Measurements from ENCODE around the gene LDLR.
A peak's percentile ranks its signal among the peaks of the same experiment; 100 is the strongest.

Gene LDLR

DNA sequence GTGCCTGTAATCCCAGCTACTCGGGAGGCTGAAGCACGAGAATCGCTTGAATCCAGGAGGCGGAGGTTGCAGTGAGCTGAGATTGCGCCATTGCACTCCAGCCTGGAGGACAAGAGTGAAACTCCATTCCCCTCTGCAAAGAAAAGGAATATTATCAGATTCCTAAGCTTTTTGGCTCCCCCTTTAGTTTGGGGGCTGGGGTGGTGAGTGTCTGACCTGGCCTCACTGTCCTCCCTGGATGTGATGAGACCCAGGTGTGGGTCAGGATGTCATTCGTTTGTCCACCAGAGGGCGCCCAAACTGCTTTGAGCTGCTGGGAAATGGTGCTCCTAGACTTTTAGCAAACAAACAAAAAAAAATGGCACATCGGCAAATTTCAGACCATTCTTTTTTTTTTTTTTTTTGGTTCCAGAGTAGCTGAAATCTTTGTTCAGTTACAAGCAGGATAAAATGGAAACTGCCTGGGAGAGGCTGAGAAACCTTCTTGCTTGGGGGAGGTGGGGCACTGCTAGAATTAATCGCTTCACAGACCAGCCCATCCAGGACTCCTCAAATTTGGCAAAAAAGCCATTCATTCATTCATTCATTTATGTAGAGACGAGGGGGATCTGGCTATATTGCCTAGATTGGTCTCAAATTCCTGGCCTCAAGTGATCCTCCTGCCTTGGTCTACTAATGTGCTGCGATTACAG is 36.9 kb downstream of the LDLR start:
- TF ChIP-seq, protein P1, sequence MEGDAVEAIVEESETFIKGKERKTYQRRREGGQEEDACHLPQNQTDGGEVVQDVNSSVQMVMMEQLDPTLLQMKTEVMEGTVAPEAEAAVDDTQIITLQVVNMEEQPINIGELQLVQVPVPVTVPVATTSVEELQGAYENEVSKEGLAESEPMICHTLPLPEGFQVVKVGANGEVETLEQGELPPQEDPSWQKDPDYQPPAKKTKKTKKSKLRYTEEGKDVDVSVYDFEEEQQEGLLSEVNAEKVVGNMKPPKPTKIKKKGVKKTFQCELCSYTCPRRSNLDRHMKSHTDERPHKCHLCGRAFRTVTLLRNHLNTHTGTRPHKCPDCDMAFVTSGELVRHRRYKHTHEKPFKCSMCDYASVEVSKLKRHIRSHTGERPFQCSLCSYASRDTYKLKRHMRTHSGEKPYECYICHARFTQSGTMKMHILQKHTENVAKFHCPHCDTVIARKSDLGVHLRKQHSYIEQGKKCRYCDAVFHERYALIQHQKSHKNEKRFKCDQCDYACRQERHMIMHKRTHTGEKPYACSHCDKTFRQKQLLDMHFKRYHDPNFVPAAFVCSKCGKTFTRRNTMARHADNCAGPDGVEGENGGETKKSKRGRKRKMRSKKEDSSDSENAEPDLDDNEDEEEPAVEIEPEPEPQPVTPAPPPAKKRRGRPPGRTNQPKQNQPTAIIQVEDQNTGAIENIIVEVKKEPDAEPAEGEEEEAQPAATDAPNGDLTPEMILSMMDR (IDR thresholded peaks at IDR 0.05; ENCODE audit: low read depth, low read length), result peak; percentile 73
- TF ChIP-seq POLR2A (IDR thresholded peaks at IDR 0.05; ENCODE audit: extremely low read depth, insufficient read length) (no peak), MYC (IDR thresholded peaks at IDR 0.05; ENCODE audit: low read depth, low read length) (no peak)
- TF ChIP-seq, protein P2, sequence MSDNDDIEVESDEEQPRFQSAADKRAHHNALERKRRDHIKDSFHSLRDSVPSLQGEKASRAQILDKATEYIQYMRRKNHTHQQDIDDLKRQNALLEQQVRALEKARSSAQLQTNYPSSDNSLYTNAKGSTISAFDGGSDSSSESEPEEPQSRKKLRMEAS (IDR thresholded peaks at IDR 0.05; ENCODE audit: low read depth, low read length), result no peak
- no peak overlapping the region for H3K4me3 ChIP-seq (ENCODE audit: low read depth, low read length)
- DNase-seq (ENCODE audit: low read depth), result peak; percentile 71

DNA sequence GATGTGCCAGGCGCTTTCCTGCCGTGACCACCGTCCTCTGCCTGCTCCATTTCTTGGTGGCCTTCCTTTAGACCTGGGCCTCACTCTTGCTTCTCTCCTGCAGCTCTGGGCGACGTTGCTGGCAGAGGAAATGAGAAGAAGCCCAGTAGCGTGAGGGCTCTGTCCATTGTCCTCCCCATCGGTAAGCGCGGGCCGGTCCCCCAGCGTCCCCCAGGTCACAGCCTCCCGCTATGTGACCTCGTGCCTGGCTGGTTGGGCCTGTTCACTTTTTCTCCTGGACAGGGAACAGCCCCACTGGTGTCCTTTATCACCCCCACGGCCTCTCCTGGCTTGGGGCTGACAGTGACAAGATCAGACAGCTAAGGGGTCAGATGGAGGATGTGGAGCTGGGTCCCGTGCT is 38.6 kb downstream of the LDLR start:
- no peak for DNase-seq (ENCODE audit: low read depth)
- TF ChIP-seq POLR2A (IDR thresholded peaks at IDR 0.05; ENCODE audit: extremely low read depth, insufficient read length), result no peak
- TF ChIP-seq, protein P1 (IDR thresholded peaks at IDR 0.05; ENCODE audit: low read depth, low read length), result no peak
- no peak for TF ChIP-seq MYC (IDR thresholded peaks at IDR 0.05; ENCODE audit: low read depth, low read length)
- TF ChIP-seq, protein P2 (IDR thresholded peaks at IDR 0.05; ENCODE audit: low read depth, low read length), result no peak
- no peak overlapping the region for H3K4me3 ChIP-seq (ENCODE audit: low read depth, low read length)

DNA sequence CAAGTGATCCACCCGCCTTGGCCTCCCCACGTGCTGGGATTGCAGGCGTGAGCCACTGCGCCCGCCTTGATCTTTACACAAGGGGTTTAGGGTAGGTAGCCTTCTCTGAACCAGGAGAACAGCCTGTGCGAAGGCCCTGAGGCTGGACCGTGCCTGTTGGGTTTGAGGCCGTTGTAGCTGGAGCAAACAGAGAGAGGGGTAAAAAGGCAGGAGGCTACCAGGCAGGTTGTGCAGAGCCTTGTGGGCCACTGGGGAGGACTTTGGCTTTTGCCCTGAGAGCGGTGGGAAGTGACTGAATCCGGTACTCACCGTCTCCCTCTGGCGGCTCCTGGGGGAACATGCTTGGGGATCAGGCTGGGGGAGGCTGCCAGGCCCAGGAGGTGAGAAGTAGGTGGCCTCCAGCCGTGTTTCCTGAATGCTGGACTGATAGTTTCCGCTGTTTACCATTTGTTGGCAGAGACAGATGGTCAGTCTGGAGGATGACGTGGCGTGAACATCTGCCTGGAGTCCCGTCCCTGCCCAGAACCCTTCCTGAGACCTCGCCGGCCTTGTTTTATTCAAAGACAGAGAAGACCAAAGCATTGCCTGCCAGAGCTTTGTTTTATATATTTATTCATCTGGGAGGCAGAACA is 41.7 kb downstream of the LDLR start:
- DNase-seq (ENCODE audit: low read depth), result peak; percentile 78
- no peak for TF ChIP-seq POLR2A (IDR thresholded peaks at IDR 0.05; ENCODE audit: extremely low read depth, insufficient read length)
- TF ChIP-seq, protein P1 (IDR thresholded peaks at IDR 0.05; ENCODE audit: low read depth, low read length), result peak; percentile 73

DNA sequence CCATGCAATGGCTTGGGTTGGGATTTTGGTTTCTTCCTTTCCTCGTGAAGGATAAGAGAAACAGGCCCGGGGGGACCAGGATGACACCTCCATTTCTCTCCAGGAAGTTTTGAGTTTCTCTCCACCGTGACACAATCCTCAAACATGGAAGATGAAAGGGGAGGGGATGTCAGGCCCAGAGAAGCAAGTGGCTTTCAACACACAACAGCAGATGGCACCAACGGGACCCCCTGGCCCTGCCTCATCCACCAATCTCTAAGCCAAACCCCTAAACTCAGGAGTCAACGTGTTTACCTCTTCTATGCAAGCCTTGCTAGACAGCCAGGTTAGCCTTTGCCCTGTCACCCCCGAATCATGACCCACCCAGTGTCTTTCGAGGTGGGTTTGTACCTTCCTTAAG is 42.2 kb downstream of the LDLR start:
- DNase-seq (ENCODE audit: low read depth), result no peak
- H3K4me3 ChIP-seq (ENCODE audit: low read depth, low read length), result no peak overlapping the region
- TF ChIP-seq POLR2A (IDR thresholded peaks at IDR 0.05; ENCODE audit: extremely low read depth, insufficient read length), result no peak
- TF ChIP-seq, protein P2 (IDR thresholded peaks at IDR 0.05; ENCODE audit: low read depth, low read length), result no peak
- no peak for TF ChIP-seq MYC (IDR thresholded peaks at IDR 0.05; ENCODE audit: low read depth, low read length)
- TF ChIP-seq, protein P1 (IDR thresholded peaks at IDR 0.05; ENCODE audit: low read depth, low read length), result no peak

More for the DNA sequence above, 41.7 kb downstream of the LDLR start:
- no peak overlapping the region for H3K4me3 ChIP-seq (ENCODE audit: low read depth, low read length)

DNA sequence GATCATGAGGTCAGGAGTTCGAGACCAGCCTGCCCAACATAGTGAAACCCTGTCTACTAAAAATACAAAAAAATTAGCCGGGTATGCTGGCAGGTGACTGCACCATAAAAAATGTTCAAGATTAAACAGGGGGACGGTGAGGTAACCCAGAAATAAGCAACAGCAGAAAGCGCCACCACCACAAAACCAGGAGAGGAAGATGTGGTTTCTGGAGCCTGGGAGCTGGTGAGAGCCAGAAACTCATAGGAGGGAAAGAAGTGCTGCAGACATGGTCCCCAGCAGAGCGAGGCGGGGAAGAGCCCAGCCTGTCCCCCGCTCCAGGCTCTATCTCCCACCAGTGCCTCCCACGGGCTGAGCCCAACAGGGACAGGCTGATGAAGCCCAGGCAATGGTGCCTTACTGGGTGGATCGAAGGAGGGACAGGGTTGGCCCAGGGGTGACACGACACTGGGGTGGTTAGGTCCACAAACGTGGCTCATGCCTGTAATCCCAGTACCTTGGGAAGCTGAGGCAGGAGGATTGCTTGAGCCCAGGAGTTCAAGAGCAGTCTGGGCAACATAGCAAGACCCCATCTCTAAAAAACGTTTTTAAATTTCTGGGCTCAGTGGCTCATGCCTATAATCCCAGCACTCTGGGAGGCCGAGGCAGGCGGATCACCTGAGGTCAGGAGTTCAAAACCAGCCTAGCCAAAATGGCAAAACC is 47.3 kb downstream of the LDLR start:
- DNase-seq (ENCODE audit: low read depth), result no peak
- H3K4me3 ChIP-seq (ENCODE audit: low read depth, low read length), result no peak overlapping the region
- TF ChIP-seq, protein P2 (IDR thresholded peaks at IDR 0.05; ENCODE audit: low read depth, low read length), result no peak
- TF ChIP-seq MYC (IDR thresholded peaks at IDR 0.05; ENCODE audit: low read depth, low read length) (no peak), POLR2A (IDR thresholded peaks at IDR 0.05; ENCODE audit: extremely low read depth, insufficient read length) (no peak)
- TF ChIP-seq, protein P1 (IDR thresholded peaks at IDR 0.05; ENCODE audit: low read depth, low read length), result no peak

Measured in NB4 (cell line).